Retinal pigment epithelial cell (primary cell): Measurements from ENCODE around the gene NCOA1.
"Not testable (repeated sequence)": the region's sequence is repeated elsewhere in the genome, so short reads cannot be mapped to it uniquely, and the experiment has no call there.

ENCODE experiments used
- DNase-seq: peaks from one replicate; pipeline ENCODE4 v3.0.0-alpha.2; 2010; ENCODE audit warnings: low read depth
- H3K4me3 ChIP-seq: 2 replicates; pipeline ENCODE4 v1.5.1; 2011; ENCODE audit warnings: mild to moderate bottlenecking, low read length, control low read depth, moderate library complexity
- TF ChIP-seq, protein P1 (sequence below): conservative IDR thresholded peaks from 2 replicates; pipeline ENCODE4 v1.5.1; 2011; ENCODE audit warnings: low read depth, low read length, control low read depth, inconsistent platforms

The NCOA1 gene

DNA sequence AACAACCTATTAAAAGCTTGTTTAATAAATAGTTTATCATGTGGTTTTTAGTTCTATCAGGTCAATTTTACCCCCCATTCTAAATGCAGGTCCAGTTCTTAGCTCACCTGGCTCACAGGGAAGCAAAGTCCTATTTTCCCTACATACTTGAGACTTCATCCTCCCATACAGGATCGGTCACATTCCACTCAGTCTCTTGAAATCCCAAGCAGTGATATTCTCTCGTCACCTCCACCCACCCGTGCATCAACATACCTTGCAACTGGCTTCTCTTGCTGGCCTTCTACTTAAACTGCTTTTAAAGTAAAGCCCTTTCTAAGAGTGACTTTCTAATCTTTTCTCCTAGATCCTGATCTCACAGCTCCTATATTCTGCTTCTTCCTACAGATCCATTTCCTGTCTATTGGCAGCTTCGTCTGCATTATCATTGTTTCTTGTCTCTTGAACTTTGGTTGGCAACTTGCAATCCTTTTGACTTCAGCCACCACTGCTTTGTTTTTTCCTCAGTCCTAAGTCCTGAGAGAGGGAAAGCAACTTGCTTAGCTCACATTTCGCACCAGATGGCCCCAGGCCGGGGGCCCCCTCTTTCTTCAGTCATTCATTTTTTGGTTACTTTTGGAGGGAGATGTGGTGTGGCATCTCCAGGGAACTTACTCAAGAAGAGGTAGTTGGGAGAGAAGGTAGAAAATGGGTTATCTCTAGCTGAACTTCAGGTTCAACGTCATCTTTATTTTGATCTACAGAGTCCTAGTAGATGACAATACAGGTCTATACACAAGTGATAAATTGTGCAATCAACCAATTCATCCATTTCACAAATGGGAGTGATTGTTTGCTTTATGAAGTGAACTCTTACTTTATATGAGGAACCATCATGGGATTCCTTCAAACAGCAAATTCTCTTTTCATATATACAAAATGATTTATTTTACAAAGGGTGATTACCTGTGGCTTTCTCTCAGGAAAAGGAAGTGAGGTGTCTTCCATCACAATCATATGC is 23.9 kb upstream of the NCOA1 start:
- no peak overlapping the region for H3K4me3 ChIP-seq
- DNase-seq: no peak
- TF ChIP-seq, protein P1, sequence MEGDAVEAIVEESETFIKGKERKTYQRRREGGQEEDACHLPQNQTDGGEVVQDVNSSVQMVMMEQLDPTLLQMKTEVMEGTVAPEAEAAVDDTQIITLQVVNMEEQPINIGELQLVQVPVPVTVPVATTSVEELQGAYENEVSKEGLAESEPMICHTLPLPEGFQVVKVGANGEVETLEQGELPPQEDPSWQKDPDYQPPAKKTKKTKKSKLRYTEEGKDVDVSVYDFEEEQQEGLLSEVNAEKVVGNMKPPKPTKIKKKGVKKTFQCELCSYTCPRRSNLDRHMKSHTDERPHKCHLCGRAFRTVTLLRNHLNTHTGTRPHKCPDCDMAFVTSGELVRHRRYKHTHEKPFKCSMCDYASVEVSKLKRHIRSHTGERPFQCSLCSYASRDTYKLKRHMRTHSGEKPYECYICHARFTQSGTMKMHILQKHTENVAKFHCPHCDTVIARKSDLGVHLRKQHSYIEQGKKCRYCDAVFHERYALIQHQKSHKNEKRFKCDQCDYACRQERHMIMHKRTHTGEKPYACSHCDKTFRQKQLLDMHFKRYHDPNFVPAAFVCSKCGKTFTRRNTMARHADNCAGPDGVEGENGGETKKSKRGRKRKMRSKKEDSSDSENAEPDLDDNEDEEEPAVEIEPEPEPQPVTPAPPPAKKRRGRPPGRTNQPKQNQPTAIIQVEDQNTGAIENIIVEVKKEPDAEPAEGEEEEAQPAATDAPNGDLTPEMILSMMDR: no peak

DNA sequence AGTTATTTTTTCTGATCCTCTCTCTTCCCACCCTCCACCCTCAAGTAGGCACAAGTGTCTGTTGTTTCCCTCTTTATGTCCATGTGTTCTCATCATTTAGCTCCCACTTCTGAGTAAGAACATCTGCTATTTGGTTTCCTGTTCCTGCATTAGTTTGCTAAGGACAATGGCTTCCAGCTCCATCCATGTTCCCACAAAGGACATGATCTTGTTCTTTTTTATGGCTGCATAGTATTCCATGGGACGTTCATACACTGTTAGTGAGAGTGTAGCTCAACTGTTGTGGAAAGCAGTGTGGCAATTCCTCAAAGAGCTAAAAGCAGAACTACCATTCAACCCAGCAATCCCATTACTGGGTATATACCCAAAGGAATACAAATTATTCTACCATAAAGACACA is 22.6 kb upstream of the NCOA1 start:
- DNase-seq, H3K4me3 ChIP-seq: not testable (repeated sequence)

DNA sequence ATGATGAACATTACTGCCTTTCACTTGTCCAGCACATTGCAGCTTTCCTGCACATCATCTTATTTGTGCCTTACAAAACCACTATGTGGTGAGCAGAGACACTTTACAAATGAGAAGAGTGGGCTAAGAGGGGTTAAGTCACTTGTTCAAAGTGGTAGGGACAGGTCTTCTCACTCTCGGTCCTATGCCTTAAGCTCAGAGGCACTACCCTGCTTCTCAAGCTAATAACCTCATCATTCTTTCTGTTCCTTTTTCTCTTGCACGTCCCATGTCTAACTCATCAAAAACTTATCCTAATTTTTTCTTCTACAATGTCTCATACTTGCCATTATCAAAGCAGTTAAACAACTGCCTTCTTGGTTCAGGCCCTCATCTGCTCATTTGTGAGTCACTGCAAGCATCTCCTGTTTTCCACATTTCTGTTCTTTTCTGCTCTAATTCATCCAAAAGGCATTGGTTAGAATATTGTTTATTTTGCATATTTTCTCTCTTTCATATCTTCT is 21.9 kb upstream of the NCOA1 start:
- no peak overlapping the region for H3K4me3 ChIP-seq
- TF ChIP-seq, protein P1: no peak
- no peak for DNase-seq

DNA sequence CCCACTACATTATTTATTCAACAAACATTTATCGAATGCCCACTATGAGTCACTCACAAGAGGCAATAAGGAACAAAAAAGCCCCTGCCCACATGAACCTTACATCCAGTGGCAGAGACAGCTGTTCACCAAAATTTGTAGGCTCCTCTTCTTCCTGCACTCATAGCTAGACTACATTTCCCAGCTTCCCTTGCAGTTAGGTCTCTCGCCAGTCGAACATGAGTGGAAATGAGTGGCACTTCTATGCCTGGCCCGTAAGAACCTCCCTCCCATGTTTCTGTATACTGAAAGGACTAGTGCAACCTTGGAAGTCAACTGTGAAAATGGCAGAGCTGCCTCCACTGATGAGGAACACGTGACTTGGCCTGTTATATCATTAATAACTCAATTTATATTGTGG is 19.4 kb upstream of the NCOA1 start:
- no peak for DNase-seq
- H3K4me3 ChIP-seq: no peak overlapping the region
- TF ChIP-seq, protein P1: no peak

DNA sequence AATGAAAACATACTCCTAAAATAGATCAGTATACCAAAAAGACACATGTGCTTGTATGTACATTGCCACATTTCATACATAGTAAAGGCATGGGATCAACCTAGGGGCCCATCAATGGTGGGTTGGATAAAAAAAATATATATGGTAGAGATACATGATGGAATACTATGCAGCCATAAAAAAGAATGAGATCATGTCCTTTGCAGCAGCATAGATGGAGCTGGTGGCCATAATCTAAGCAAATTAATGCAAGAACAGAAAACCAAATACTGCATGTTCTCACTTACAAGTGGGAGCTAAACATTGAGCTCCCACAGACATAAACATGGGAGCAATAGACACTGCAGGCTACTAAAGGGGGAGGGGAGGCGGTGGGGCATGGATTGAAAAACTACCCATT is 18.6 kb upstream of the NCOA1 start:
- DNase-seq: no peak
- TF ChIP-seq, protein P1: no peak
- H3K4me3 ChIP-seq: no peak overlapping the region

- TF ChIP-seq, protein P1: no peak
- H3K4me3 ChIP-seq: no peak overlapping the region
- no peak for DNase-seq
These were observed 17.4 kb upstream of the NCOA1 start for GRCh38 chr2:24473626-24474025.

GRCh38 chr2:24474053-24474452 is 17.0 kb upstream of the NCOA1 start:
- H3K4me3 ChIP-seq: no peak overlapping the region
- no peak for DNase-seq
- TF ChIP-seq, protein P1: no peak
